RWPE2 (cell line): Measurements from ENCODE around the gene LOXHD1.

Source experiments
- ATAC-seq: fragments of 200-7000 bp; cut with Tn5 transposase; 3 replicates; pipeline ENCODE4 v1.9.1; 2021; ENCODE audit warnings: low read depth
- DNase-seq: peaks from one replicate; pipeline ENCODE4 v3.0.0-alpha.2; 2020; ENCODE audit warnings: low spot score
- H3K27ac ChIP-seq: fragments of 450-650 bp; 2 replicates; pipeline ENCODE4 v1.5.1; 2017; ENCODE audit warnings: mild to moderate bottlenecking; ENCODE audit not compliant: poor library complexity, severe bottlenecking
- H3K27me3 ChIP-seq: fragments of 250-450 bp; sonication (Bioruptor Pico); 2 replicates; pipeline ENCODE4 v1.5.1; 2021; ENCODE audit warnings: mild to moderate bottlenecking, moderate library complexity; ENCODE audit not compliant: insufficient read depth, poor library complexity, severe bottlenecking
- H3K36me3 ChIP-seq: fragments of 250-450 bp; sonication (Bioruptor Pico); 2 replicates; pipeline ENCODE4 v1.5.1; 2020; ENCODE audit warnings: low read depth, mild to moderate bottlenecking, moderate library complexity
- H3K4me1 ChIP-seq: fragments of 250-450 bp; sonication (Bioruptor Pico); 2 replicates; pipeline ENCODE4 v1.5.1; 2021; ENCODE audit warnings: mild to moderate bottlenecking, moderate library complexity; ENCODE audit not compliant: insufficient read depth, poor library complexity, severe bottlenecking
- H3K4me3 ChIP-seq: fragments of 250-450 bp; sonication (Bioruptor Pico); 2 replicates; pipeline ENCODE4 v1.5.1; 2021; ENCODE audit warnings: mild to moderate bottlenecking, moderate library complexity; ENCODE audit not compliant: severe bottlenecking
- H3K9me3 ChIP-seq: fragments of 250-450 bp; sonication (Bioruptor Pico); 2 replicates; pipeline ENCODE4 v1.5.1; 2021; ENCODE audit warnings: mild to moderate bottlenecking, moderate library complexity; ENCODE audit not compliant: severe bottlenecking
- TF ChIP-seq, protein P1 (sequence below): fragments of 450-650 bp; IDR thresholded peaks from one replicate; pipeline ENCODE4 v1.5.1; 2017; ENCODE audit warnings: mild to moderate bottlenecking, moderate library complexity; ENCODE audit not compliant: poor library complexity, severe bottlenecking

The LOXHD1 gene

DNA sequence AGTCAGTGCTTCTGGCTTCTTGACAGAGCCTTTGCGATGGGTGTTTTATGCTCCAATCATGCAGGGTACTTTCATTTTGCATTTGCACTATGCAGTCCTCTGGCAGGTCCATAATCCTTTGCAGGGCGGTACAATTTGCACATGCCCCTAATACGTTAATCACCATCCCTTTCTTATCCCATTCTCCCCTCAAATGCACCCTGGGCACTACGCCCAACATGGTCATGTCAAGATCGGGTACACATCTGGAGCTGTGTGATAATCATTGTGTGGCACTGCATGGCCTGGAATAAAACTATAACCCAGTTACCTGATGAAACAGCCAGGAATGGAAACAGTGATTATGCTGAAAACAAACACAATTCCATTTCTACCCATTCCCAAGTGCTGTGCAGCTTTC is 27.7 kb downstream of the LOXHD1 start:
- TF ChIP-seq, protein P1, sequence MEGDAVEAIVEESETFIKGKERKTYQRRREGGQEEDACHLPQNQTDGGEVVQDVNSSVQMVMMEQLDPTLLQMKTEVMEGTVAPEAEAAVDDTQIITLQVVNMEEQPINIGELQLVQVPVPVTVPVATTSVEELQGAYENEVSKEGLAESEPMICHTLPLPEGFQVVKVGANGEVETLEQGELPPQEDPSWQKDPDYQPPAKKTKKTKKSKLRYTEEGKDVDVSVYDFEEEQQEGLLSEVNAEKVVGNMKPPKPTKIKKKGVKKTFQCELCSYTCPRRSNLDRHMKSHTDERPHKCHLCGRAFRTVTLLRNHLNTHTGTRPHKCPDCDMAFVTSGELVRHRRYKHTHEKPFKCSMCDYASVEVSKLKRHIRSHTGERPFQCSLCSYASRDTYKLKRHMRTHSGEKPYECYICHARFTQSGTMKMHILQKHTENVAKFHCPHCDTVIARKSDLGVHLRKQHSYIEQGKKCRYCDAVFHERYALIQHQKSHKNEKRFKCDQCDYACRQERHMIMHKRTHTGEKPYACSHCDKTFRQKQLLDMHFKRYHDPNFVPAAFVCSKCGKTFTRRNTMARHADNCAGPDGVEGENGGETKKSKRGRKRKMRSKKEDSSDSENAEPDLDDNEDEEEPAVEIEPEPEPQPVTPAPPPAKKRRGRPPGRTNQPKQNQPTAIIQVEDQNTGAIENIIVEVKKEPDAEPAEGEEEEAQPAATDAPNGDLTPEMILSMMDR: no peak
- H3K4me1 ChIP-seq: no peaks in the 10 kb centered on the region
- ATAC-seq: no peak
- H3K4me3 ChIP-seq: no peak overlapping the region
- no peak for DNase-seq
- H3K27ac ChIP-seq: no peak overlapping the region
- H3K36me3 ChIP-seq: no peaks in the 10 kb centered on the region
- H3K9me3 ChIP-seq: no peaks in the 10 kb centered on the region
- no peaks in the 10 kb centered on the region for H3K27me3 ChIP-seq

DNA sequence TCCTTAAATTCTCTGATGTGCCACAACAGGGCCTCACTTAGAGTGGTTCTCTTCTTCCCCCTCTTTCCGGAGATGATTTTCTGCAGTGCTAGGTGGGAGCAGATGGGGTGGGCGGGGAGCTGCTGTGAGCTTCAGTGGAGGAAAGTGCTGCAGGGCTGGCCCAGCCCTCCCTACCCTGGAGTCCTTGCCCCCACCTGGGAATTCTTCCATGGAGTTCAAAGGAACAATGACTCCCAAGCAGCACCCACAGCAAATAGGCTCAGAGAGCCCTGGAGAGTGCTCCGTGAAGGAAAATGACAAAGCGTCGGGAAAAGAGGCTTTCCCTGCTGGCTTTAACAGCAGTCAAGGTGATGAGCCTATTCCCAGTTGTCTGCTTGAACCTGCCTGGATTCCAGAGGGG is 28.8 kb downstream of the LOXHD1 start:
- no peak for DNase-seq

GRCh38 chr18:46627136-46627535 is 29.9 kb downstream of the LOXHD1 start:
- no peaks in the 10 kb centered on the region for H3K36me3 ChIP-seq
- no peaks in the 10 kb centered on the region for H3K9me3 ChIP-seq
- no peak for DNase-seq
- H3K27me3 ChIP-seq: no peaks in the 10 kb centered on the region
- no peaks in the 10 kb centered on the region for H3K4me1 ChIP-seq
- TF ChIP-seq, protein P1: no peak
- no peak for ATAC-seq
- no peak overlapping the region for H3K4me3 ChIP-seq
- no peak overlapping the region for H3K27ac ChIP-seq

More for the DNA sequence above, 28.8 kb downstream of the LOXHD1 start:
- H3K4me1 ChIP-seq: no peaks in the 10 kb centered on the region
- TF ChIP-seq, protein P1: no peak
- H3K4me3 ChIP-seq: no peak overlapping the region
- H3K27ac ChIP-seq: no peak overlapping the region
- H3K9me3 ChIP-seq: no peaks in the 10 kb centered on the region
- H3K36me3 ChIP-seq: no peaks in the 10 kb centered on the region
- no peaks in the 10 kb centered on the region for H3K27me3 ChIP-seq
- ATAC-seq: no peak

DNA sequence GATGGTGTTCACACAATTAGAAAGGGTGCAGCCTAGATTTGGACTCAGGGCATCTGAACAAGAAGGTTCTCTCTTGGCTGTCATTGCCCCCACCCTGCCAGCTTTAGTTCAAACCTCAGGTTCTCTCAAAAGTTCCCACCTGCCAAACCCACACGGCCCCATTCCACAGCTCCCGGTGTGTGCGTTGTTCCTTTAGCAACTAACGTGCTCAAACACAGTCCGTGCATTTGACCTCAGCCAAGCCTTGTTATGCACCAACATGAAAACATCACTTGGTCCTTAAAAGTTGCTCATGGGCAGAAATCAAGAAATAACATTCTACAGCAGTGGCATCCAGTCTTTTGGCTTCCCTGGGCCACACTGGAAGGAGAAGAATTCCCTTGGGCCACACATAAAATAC is 32.0 kb downstream of the LOXHD1 start:
- H3K27ac ChIP-seq: no peak overlapping the region
- H3K36me3 ChIP-seq: no peaks in the 10 kb centered on the region
- H3K4me3 ChIP-seq: no peak overlapping the region
- no peaks in the 10 kb centered on the region for H3K4me1 ChIP-seq
- H3K9me3 ChIP-seq: no peaks in the 10 kb centered on the region
- ATAC-seq (no peak), DNase-seq (no peak)
- TF ChIP-seq, protein P1: no peak
- no peaks in the 10 kb centered on the region for H3K27me3 ChIP-seq

GRCh38 chr18:46624127-46624526 is 32.9 kb downstream of the LOXHD1 start:
- H3K27me3 ChIP-seq: no peaks in the 10 kb centered on the region
- H3K36me3 ChIP-seq: no peaks in the 10 kb centered on the region
- H3K27ac ChIP-seq: no peak overlapping the region
- no peak for ATAC-seq
- no peak overlapping the region for H3K4me3 ChIP-seq
- no peaks in the 10 kb centered on the region for H3K4me1 ChIP-seq
- DNase-seq: no peak
- TF ChIP-seq, protein P1: no peak
- no peaks in the 10 kb centered on the region for H3K9me3 ChIP-seq
